Stimulated activated CD8-positive, alpha-beta memory T cell treated with anti-CD3 and anti-CD28 coated beads, Interleukin-12 subunit alpha, Interleukin-12 subunit beta, amount 100 ng/mL, for 1 hour (primary cell): ENCODE data around the gene TRIM41.
"Not testable (repeated sequence)": the region's sequence is repeated elsewhere in the genome, so short reads cannot be mapped to it uniquely, and the experiment has no call there.

Experiments used
- DNase-seq: peaks from one replicate; pipeline ENCODE4 v3.0.0-alpha.2; 2020; ENCODE audit warnings: low read depth

Gene TRIM41

GRCh38 chr5:181255836-181256578, 32.9 kb downstream of the TRIM41 start:
- DNase-seq: no peak

- DNase-seq: no peak
These were observed 35.5 kb downstream of the TRIM41 start for GRCh38 chr5:181258576-181258975.

GRCh38 chr5:181259283-181259682, 36.2 kb downstream of the TRIM41 start:
- no peak for DNase-seq

GRCh38 chr5:181259974-181260719, 37.1 kb downstream of the TRIM41 start:
- no peak for DNase-seq

- DNase-seq: peak; percentile 86
These were observed 37.7 kb downstream of the TRIM41 start, which contains the start of gene TRIM52 for GRCh38 chr5:181260720-181261319. Gene TRIM52, minus strand, starts transcription at chr5:181261143. Its CDS starts 330 bp downstream, at chr5:181260813.

- peak; percentile 57 for DNase-seq
These were observed 38.4 kb downstream of the TRIM41 start for GRCh38 chr5:181261320-181262049.

GRCh38 chr5:181263633-181264032, 40.6 kb downstream of the TRIM41 start:
- DNase-seq: no peak

GRCh38 chr5:181265092-181265671, 42.1 kb downstream of the TRIM41 start:
- no peak for DNase-seq

GRCh38 chr5:181267291-181267904, 44.3 kb downstream of the TRIM41 start:
- DNase-seq: not testable (repeated sequence)

GRCh38 chr5:181267907-181268306, 44.8 kb downstream of the TRIM41 start:
- DNase-seq: not testable (repeated sequence)

GRCh38 chr5:181271081-181271480, 48.0 kb downstream of the TRIM41 start:
- DNase-seq: no peak

GRCh38 chr5:181273433-181273744, 50.3 kb downstream of the TRIM41 start:
- DNase-seq: not testable (repeated sequence)

GRCh38 chr5:181280251-181280762, 57.2 kb downstream of the TRIM41 start:
- no peak for DNase-seq

- DNase-seq: no peak
These were observed 58.2 kb downstream of the TRIM41 start for GRCh38 chr5:181281077-181281983.

GRCh38 chr5:181281984-181282316, 58.9 kb downstream of the TRIM41 start:
- no peak for DNase-seq

- not testable (repeated sequence) for DNase-seq
These were observed 59.3 kb downstream of the TRIM41 start for GRCh38 chr5:181282415-181282814.

GRCh38 chr5:181282874-181283273, 59.8 kb downstream of the TRIM41 start:
- no peak for DNase-seq

- no peak for DNase-seq
These were observed 60.3 kb downstream of the TRIM41 start for GRCh38 chr5:181283347-181283746.

GRCh38 chr5:181283841-181284755, 61.0 kb downstream of the TRIM41 start:
- not testable (repeated sequence) for DNase-seq
